GM19043 (cell line): ENCODE data around the gene GAB1.
A peak's percentile ranks its signal among the peaks of the same experiment; 100 is the strongest.

ENCODE experiments used
- ATAC-seq: cut with Tn5 transposase; IDR thresholded peaks from one replicate; pipeline ENCODE4 v1.9.1; 2021; ENCODE audit warnings: low read depth; ENCODE audit not compliant: unreplicated experiment

The GAB1 gene

GRCh38 chr4:143383005-143383574, 46.4 kb downstream of the GAB1 start:
- no peak for ATAC-seq

GRCh38 chr4:143384381-143384994, 47.8 kb downstream of the GAB1 start:
- ATAC-seq: no peak

DNA sequence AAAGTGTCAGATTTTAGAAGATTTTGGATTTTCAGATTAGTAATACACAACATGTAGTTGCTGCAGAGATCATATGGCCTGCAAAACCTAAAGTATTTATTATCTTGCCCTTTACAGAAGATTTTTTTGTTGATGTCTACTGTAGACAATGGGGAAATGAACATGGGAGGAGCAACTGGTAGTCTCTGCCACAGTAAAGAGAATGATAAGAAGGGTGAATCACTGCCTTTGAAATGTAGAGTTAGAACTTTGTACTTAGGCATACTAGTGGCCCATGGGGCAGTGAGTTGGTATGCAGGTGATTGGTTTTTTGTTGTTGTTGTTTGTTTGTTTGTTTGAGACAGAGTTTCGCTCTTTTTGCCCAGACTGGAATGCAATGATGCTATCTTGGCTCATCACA, 50.1 kb downstream of the GAB1 start:
- ATAC-seq: no peak

- no peak for ATAC-seq
Observed at GRCh38 chr4:143389579-143390195, 53.0 kb downstream of the GAB1 start.

DNA sequence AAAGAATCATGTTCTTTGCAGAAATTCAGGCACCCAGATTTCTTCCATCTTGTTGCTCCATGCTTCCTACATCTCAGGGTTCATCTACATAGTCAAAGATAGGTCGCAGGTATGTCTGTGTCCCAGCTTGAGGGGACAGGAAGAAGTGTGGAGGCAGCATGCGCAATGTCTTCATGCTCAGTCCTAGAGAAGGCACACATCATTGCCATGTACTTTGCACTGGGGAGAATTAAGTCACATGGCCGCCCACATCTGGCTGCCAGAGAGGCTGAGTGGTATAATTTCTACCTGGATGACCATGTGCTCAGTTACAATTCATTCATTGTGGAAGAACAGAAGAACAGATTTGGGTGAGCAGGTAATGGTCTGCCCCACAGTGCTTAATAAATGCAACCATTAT, 54.1 kb downstream of the GAB1 start:
- no peak for ATAC-seq

- ATAC-seq: no peak
Observed at GRCh38 chr4:143391261-143391660, 54.6 kb downstream of the GAB1 start.

DNA sequence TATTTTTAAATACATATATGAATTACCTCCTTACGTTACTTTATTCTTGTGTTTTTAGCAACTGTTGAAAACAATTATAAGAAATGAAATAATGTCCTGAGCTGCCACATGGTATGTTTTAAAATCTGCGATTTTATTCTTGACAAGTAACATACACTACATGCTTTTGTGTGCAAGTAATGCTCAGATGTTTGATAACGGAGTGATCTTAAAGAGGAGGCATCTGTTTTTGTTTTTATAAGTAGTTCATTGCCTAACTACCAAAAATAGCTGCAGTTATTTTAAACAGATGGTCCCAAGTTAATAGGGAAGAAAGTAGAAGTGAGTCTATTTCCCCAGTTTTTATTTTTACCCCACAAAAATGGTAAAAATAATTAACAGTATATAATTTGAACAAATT, 55.2 kb downstream of the GAB1 start:
- no peak for ATAC-seq

DNA sequence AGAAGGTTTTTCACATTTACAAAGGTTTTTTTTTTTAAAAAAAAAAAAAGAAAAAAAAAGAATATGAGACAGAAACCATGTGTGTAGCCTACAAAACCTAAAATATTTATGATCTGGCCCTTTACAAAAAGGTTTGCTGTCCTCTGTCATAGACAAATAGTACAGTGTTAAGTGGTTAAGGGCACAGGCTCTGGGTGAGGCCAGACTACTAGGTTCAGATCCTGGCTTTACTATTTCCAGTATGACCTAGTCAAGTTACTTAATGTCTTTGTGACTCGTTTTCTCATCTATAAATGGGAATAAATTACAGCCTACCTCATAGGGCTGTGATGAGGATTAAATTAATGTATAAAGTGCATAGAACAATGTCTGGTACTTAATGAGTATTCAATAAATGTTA, 56.5 kb downstream of the GAB1 start:
- no peak for ATAC-seq

DNA sequence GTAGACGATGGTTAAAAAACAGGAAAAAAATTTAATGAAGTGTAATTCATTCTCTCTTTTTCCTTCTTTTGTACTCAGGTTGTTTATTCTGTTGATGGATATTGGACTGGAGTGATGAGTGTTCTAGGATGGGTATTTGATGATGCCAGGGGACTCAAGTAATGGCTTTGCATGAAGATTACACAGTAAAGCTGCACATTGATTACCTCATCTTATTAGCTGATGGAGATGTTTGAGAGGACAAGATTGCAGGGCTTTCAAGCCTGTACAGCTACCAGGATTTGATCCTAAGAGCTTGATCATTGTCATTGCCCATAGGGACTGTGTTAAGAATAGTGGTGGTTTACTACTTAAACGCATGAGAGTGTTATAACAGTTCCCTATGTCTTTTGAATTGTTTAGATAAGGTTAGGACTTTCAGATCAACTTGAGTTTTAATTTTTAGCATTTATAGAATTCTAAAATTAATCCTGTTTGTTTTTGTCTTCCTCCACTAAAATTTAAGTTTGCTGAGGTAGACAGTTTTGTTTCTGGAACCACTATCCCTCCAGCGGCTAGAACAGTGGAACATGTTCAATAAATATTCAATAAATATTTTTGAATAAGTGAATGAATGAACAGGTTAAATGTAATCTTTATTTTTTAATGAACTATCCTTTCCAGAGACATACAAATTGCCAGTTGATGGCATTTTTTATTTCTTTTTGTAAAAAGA, 58.2 kb downstream of the GAB1 start:
- no peak for ATAC-seq

- ATAC-seq: no peak
Observed at GRCh38 chr4:143396695-143397094, 60.0 kb downstream of the GAB1 start.

- no peak for ATAC-seq
Observed at GRCh38 chr4:143397335-143397734, 60.7 kb downstream of the GAB1 start.

GRCh38 chr4:143397887-143398286, 61.2 kb downstream of the GAB1 start:
- ATAC-seq: no peak

- peak; percentile 40 for ATAC-seq
Observed at GRCh38 chr4:143399113-143399949, 62.7 kb downstream of the GAB1 start.

GRCh38 chr4:143400082-143400481, 63.4 kb downstream of the GAB1 start:
- ATAC-seq: no peak

DNA sequence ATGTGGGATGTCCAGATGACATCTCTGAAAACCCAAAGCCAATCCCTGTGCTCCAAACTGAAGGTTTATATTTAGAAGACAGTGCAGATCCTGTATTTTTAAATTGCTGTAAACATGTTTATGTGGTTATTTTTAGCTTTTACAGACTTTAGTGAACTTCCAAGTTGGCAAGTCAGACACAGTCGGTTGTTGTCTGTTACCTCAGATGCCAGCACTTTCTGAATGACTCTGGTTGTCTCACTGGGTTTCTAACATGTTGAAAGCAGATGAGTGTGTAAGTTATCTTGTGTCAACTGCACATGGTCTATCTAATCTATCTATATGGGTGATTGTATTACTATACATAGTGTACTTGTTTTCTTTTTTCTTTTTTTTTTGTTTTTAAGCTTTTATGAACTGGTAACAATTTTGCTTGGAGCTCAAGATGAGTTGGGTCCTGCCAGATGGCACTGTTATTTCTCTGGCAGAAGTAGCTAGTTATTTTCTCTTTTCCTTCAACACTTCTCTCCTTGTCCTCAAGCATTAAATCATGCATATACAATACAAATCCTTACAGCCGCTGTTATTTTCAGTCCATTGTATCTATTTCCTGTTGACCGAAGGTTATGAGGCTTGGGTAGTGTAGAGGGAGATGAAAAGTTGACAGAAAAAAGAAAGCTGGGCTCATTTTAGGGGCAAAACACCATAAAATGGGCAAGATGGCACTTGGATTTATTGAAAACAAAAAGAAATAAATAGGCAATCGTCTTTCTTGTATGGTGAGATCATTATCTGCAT, 66.3 kb downstream of the GAB1 start:
- no peak for ATAC-seq

- no peak for ATAC-seq
Observed at GRCh38 chr4:143403553-143403820, 66.8 kb downstream of the GAB1 start.

GRCh38 chr4:143404555-143404954, 67.9 kb downstream of the GAB1 start:
- ATAC-seq: peak; percentile 90

GRCh38 chr4:143405075-143405730, 68.5 kb downstream of the GAB1 start:
- ATAC-seq: no peak

DNA sequence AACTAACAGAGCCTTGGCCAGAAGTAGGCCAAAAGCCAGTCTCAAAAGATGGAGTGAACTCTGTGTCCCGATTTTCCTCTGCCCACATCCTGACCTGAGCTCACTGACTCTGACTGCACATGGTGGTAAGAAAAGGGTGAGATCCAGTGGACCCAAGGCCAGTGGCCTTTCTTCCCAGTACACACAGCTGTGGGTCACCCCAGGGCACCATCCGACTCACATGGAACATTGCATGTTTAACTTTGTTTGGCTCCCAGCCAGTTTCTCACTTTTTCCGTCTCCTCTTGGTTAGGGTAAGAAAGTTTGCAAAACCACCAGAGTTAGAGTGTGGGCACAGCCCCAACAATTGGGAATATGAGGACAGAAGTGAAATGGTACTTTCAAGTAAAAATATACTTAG, 69.8 kb downstream of the GAB1 start:
- no peak for ATAC-seq

DNA sequence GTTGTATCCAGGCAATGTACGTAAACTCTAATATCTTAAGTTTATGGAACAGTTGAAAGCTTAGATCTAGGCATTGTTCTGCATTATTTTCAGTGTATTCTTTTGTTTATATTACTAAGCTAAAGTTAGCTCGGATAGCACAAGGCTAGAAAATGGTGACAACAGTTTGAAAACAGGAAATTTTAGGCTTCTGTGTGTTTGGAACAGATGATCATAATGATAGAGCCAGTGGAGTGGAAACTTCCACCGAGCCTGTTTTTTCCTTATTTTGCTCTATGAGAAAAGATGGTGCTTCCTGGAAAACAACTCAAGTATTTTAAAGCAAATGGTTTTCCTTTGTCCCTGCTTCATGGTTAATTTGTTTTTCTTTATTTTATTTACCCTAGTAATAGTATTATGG, 70.8 kb downstream of the GAB1 start:
- no peak for ATAC-seq
